Activated B cell treated with CpG ODN at 0.5 μM for 24 hours (primary cell): ENCODE measurements around the gene UST. TPM values are rescaled to one million over a fixed set of nuclear protein-coding genes. Genes with fewer than 3 reads are reported as not detected.

Experiments
- ATAC-seq: fragments of 200-7000 bp; cut with Tn5 transposase; one replicate; pipeline ENCODE4 v1.10.0; 2021; ENCODE audit warnings: low read depth, mild to moderate bottlenecking, moderate library complexity
- CTCF ChIA-PET: fragments of 350-600 bp; sonication (Branson Sonifier 250); formaldehyde crosslinking; loops from one replicate; lab custom pipeline; 2021; ENCODE audit warnings: antibody characterized with exemption; lab: Charles Lee
- POLR2A ChIA-PET: fragments of 350-600 bp; sonication (Branson Sonifier 250); formaldehyde crosslinking; loops from one replicate; lab custom pipeline; 2021; ENCODE audit warnings: antibody characterized with exemption; lab: Charles Lee
- DNase-seq: peaks from one replicate; pipeline ENCODE4 v3.0.0; 2022
- H3K27ac Mint-ChIP-seq: one replicate; pipeline ENCODE4 v1.8.0; 2020; ENCODE audit warnings: mixed read lengths
- H3K27me3 Mint-ChIP-seq: one replicate; pipeline ENCODE4 v1.8.0; 2021; ENCODE audit warnings: mixed read lengths
- H3K36me3 Mint-ChIP-seq: one replicate; pipeline ENCODE4 v1.8.0; 2021; ENCODE audit warnings: low read depth, mixed read lengths
- H3K4me1 Mint-ChIP-seq: one replicate; pipeline ENCODE4 v1.8.0; 2021; ENCODE audit warnings: mixed read lengths
- H3K4me3 Mint-ChIP-seq: one replicate; pipeline ENCODE4 v1.8.0; 2020; ENCODE audit warnings: mild to moderate bottlenecking, mixed read lengths
- H3K9me3 Mint-ChIP-seq: one replicate; pipeline ENCODE4 v1.8.0; 2020; ENCODE audit warnings: mixed read lengths
- intact Hi-C: fragments of 100-400 bp; cut with micrococcal nuclease; formaldehyde crosslinking; loops from one replicate; pipeline ENCODE4 v1.15.1; 2024
- total RNA-seq: library from RNA; stranded (reverse); gene quantifications from 2 replicates; pipeline ENCODE4 v1.2.3, GENCODE V29; 2022
- TF ChIP-seq, protein P1 (sequence below): fragments of 200-600 bp; IDR thresholded peaks from one replicate; pipeline ENCODE4 v1.8.0; 2022; ENCODE audit warnings: antibody characterized with exemption, mild to moderate bottlenecking

UST gene, protein sequence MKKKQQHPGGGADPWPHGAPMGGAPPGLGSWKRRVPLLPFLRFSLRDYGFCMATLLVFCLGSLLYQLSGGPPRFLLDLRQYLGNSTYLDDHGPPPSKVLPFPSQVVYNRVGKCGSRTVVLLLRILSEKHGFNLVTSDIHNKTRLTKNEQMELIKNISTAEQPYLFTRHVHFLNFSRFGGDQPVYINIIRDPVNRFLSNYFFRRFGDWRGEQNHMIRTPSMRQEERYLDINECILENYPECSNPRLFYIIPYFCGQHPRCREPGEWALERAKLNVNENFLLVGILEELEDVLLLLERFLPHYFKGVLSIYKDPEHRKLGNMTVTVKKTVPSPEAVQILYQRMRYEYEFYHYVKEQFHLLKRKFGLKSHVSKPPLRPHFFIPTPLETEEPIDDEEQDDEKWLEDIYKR
- 14.3 and 18.1 TPM in 2 replicates for total RNA-seq

DNA sequence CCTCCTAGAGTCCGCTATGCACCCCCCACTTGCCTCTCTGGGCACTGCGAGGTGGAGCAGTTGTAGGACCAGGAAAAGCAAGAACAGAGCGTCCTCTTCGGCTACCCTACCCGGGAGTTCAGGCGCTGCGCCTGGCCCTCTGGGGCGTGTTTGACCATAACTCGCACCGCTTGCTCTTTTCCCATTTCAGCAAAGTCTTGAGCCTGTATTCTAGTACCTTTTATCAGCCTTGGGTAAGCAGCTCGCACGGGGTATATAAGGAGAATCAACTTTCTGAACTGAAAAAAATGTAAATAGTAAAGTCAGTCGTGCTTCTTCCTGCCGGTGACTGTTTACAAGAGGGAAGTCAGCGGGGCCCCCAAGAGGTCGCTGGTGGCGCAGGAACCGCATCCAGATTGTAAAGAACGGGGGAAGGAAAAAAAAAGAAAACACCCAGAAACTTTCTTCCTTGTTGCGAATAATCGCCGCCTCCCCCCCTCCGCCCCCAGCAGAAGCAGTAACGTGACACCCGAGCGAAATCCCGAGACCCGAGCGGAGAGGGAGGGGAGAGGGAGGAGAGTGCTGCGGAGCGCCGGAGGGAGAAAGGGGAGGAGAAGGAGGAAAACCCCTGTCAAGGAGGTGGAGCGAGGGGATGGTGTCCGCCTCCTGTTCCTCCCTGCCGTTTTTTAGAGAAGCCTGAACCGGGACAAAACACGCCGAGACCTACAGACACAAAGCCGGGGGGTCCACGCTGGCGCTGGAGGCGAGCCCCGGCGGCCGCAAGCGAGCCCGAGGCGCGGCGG lies at the start of gene UST:
Gene UST (plus strand): TSS at position 668 of the 782 bp plus-strand sequence. CDS start 401 bp downstream, outside the sequence.
- peak; percentile 55 for DNase-seq
- ATAC-seq, result peak; percentile 47
- intact Hi-C loops, result loop anchor here (1.0 to 5.0 kb wide), 8 partner anchors 34 to 280 kb away; no protein-coding TSS in a partner anchor
- H3K27me3 Mint-ChIP-seq, result no peaks in the 10 kb centered on the region
- no peaks in the 10 kb centered on the region for H3K9me3 Mint-ChIP-seq
- H3K4me1 Mint-ChIP-seq, result peaks cover 42% of the 10 kb centered on the region
- TF ChIP-seq, protein P1, sequence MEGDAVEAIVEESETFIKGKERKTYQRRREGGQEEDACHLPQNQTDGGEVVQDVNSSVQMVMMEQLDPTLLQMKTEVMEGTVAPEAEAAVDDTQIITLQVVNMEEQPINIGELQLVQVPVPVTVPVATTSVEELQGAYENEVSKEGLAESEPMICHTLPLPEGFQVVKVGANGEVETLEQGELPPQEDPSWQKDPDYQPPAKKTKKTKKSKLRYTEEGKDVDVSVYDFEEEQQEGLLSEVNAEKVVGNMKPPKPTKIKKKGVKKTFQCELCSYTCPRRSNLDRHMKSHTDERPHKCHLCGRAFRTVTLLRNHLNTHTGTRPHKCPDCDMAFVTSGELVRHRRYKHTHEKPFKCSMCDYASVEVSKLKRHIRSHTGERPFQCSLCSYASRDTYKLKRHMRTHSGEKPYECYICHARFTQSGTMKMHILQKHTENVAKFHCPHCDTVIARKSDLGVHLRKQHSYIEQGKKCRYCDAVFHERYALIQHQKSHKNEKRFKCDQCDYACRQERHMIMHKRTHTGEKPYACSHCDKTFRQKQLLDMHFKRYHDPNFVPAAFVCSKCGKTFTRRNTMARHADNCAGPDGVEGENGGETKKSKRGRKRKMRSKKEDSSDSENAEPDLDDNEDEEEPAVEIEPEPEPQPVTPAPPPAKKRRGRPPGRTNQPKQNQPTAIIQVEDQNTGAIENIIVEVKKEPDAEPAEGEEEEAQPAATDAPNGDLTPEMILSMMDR, result no peak
- POLR2A ChIA-PET, result interaction anchor here (0.6 to 5.2 kb wide), 7 partner anchors 12 to 169 kb away, joined by 3 to 139 read pairs (median 5); no protein-coding TSS in a partner anchor
- peak within 1 kb of the TSS; percentile 94 for H3K27ac Mint-ChIP-seq
- H3K36me3 Mint-ChIP-seq, result peaks cover 3% of the 10 kb centered on the region
- CTCF ChIA-PET, result interaction anchor here (1.1 to 2.9 kb wide), 6 partner anchors 12 to 169 kb away, joined by 3 to 31 read pairs (median 6); no protein-coding TSS in a partner anchor
- peak within 1 kb of the TSS; percentile 95 for H3K4me3 Mint-ChIP-seq

DNA sequence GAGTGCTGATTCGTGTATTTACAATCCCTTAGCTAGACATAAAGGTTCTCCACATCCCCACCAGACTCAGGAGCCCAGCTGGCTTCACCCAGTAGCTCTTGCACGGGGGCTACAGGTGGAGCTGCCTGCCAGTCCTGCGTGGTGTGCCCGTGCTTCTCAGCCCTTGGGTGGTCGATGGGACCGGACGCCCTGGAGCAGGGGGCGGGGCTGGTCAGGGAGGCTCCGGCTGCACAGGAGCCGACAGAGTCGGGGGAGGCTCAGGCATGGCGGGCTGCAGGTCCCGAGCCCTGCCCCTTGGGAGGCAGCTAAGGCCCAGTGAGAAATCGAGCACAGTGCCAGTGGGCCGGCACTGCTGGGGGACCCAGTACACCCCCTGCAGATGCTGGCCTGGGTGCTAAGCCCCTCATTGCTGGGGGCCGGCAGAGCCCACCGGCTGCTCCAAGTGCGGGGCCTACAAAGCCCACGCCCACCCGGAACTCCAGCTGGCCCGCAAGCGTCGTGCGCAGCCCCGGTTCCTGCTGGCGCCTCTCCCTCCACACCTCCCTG lies 48.9 kb upstream of the UST start:
- DNase-seq (no peak), ATAC-seq (no peak)
- CTCF ChIA-PET, result interaction anchor here (1.7 kb wide), 1 partner anchor 120 kb away, joined by 6 read pairs; no protein-coding TSS in a partner anchor
- Mint-ChIP-seq H3K9me3 (no peaks in the 10 kb centered on the region), H3K27ac (no peak overlapping the region), H3K27me3 (no peaks in the 10 kb centered on the region), H3K4me1 (peaks cover 40% of the 10 kb centered on the region), H3K4me3 (no peak overlapping the region), H3K36me3 (peaks cover 2% of the 10 kb centered on the region)
- TF ChIP-seq, protein P1, result no peak
- intact Hi-C loops, result no loop called here
- POLR2A ChIA-PET, result no interaction called here

DNA sequence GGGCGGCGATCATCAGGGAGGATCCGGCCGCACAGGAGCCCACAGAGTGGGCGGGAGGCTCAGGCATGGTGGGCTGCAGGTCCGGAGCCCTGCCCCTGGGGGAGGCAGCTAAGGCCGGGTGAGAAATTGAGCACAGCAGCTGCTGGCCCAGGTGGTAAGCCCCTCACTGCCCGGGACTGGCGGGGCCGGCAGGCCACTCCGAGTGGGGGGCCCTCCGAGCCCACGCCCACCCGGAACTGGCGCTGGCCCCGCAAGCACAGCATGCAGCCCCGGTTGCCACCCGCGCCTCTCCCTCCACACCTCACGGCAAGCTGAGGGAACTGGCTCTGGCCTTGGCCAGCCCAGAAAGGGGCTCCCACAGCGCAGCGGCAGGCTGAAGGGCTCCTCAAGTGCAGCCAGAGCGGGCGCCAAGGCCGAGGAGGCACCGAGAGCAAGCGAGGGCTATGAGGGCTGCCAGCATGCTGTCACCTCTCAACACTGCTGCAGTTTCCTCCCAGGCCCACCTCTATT lies 48.1 kb upstream of the UST start:
- peaks cover under 1% of the 10 kb centered on the region for H3K36me3 Mint-ChIP-seq
- no peaks in the 10 kb centered on the region for H3K9me3 Mint-ChIP-seq
- CTCF ChIA-PET, result no interaction called here

DNA sequence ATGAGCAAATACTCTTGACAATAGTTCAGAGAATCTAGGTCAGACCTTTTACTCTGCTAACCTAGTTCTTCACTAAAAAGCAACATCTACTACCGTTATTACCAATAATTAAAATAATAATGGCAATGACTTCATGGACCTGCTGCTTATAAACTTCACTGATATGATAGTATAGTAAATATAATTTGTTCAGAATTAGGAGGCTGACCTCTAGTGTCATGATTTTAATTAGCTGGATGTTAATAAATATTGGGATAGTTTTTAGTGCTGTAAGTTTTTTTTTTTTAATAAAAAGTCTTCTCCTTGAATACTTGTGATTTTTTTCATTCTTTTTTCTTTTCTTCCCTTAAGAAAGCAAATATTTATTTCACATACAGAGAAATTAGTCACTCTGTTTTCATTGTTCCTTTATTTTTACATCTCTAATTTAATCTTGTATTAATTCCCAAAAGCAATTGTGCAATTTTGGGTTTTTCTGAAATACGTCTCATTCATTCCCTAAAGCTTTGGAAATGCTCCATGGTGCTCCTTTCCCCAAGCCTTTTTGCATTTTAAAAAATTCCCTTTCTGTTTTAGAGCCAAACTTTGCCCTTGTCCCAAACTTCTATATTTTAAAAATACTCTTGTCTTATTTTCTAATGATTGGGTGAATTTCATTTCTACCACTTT lies 46.6 kb upstream of the UST start:
- ATAC-seq, result no peak
- intact Hi-C loops, result loop anchor here (1.0 kb wide), 2 partner anchors 122 to 141 kb away; no protein-coding TSS in a partner anchor
- CTCF ChIA-PET, result interaction anchor here (1.1 to 1.9 kb wide), 3 partner anchors 112 to 142 kb away, joined by 4 to 35 read pairs (median 4); no protein-coding TSS in a partner anchor
- H3K27me3 Mint-ChIP-seq, result no peaks in the 10 kb centered on the region
- no peaks in the 10 kb centered on the region for H3K9me3 Mint-ChIP-seq
- TF ChIP-seq, protein P1, result no peak
- POLR2A ChIA-PET, result interaction anchor here (0.6 to 1.6 kb wide), 3 partner anchors 59 to 141 kb away, joined by 4 to 9 read pairs (median 5); no protein-coding TSS in a partner anchor
- DNase-seq, result no peak
- no peaks in the 10 kb centered on the region for H3K36me3 Mint-ChIP-seq
- peak overlapping the region; percentile 4 for H3K27ac Mint-ChIP-seq
- peaks cover 19% of the 10 kb centered on the region for H3K4me1 Mint-ChIP-seq
- peak overlapping the region; percentile 74 for H3K4me3 Mint-ChIP-seq

More for the DNA sequence above, 48.1 kb upstream of the UST start:
- no peak for DNase-seq
- Mint-ChIP-seq H3K4me1 (peaks cover 33% of the 10 kb centered on the region), H3K4me3 (no peak overlapping the region), H3K27ac (no peak overlapping the region), H3K27me3 (no peaks in the 10 kb centered on the region)
- intact Hi-C loops, result no loop called here
- TF ChIP-seq, protein P1, result no peak
- POLR2A ChIA-PET, result no interaction called here
- no peak for ATAC-seq
